Middle frontal gyrus (tissue), 1 donor: Measurements from ENCODE around the gene TNRC6B.

ENCODE experiments used
- DNase-seq: peaks from one replicate; pipeline ENCODE4 v3.0.0-alpha.2; 2015; ENCODE audit warnings: low spot score; ENCODE audit errors: extremely low spot score

TNRC6B gene

DNA sequence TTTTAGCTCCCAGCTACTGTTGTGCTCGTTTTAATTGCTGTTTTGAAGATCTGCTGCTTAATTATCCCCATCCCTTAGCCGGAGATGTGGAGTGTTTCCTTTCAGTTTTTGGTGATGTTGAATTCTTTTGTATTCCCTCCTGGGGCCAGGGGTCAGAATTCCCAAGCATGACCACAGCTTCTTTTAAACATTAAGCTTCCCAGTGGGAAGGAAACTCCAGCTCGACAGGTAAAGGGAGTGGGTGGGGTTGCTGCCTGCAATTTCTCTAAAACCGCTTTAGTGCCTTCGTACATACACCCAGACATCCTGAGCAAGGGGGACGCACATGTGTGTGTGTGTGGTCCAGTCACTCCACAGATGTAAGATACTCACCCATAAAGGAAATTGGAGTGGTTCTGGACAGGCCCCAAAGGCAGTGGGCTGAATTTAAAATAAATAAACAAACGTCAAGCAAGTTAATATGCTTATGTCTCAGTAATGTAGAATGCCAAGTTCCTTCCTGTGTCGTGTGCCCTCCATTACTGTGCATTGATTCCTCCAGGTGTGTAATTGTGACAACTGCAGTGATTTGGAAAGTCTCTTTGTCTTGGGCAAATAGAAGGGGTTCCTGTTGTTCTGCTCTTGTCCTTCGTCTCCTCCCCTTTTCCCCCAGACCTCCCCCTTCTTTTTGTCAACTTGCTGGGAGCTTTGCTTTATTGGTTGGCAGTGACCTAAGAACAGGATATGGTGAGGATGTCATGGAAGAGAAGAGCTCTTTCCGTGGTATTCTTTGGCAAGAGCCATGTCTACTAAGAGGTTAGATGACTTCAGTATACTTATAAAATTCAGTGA lies 149.4 kb downstream of the TNRC6B start:
- DNase-seq, result no peak

- DNase-seq, result no peak
Observed at GRCh38 chr22:40328546-40329456, 151.1 kb downstream of the TNRC6B start.

DNA sequence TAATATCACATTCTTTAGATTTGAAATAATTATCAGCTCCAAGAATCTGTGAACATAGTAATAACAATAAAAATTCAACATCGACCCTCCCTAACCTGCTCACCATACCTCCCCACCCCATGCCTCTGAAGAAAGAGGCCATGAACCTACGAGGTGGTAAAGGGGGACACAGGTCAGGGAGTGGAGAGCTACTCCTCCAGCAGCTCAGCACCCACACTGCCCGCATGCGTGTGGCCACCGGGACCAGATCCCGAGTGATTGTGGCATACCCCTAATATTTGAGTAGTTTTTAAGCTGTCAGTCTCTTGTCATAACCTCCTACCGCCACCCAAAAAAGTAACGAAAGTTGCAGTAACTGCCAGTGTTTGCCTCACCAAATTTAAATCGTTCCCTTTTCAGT lies 151.7 kb downstream of the TNRC6B start:
- no peak for DNase-seq

DNA sequence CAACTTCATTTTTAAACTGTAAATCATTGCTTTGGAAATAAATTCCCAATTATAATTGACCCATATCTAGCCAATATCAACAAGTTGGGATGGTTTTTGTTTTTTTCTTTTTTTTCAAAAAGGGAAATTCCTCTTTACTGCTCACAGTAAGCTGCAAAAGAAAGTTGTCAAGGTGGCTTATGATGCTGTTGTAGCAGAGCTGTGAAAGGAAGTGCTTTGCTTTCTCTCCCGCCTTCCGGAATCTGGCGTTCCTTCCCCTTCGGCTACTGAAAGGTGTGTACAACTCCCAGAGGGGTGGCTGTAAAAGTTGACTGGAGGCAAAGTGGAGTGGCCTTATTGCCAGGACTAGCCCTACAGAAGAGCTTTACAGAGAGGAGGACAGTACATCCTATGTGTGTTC lies 152.4 kb downstream of the TNRC6B start:
- DNase-seq, result no peak

DNA sequence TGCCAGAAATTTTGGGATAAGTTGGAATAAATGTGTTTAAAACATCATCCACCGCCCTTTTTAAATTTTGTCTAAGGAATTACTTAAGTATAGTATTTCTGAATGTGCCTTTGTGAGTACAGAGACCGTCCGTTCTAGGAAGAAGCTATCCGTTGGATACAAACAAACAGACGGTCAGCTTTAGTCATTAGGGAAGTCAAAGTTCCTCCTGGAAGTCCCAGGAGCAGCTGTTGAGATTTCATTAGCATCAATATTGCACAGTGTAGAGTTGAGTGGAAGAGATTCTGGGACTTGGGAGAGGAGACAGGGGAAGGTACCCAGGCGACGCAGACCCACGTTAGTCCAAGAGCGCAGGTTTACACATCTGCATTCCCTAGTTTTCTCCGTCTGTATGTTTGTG lies 152.9 kb downstream of the TNRC6B start:
- DNase-seq, result no peak

DNA sequence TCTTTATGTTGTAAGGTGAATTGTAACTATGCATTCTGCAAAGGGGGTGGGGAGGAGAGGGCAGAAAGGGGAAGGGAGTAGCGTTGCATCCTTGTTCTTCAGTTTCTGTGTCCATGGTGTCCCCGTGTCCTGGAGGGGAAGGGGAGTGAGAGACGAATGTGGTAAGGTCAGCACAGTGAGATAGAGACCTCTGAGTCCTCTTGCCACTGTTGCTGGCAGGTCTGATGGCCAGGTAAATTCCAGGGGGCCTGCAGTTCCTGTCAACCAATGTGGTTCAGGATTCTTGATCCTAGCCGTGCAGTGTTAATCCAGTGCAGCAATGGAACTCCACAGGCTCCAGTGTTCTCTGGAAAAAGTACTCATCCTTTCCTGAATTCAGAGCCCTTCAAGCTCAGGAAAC lies 154.0 kb downstream of the TNRC6B start:
- no peak for DNase-seq

DNA sequence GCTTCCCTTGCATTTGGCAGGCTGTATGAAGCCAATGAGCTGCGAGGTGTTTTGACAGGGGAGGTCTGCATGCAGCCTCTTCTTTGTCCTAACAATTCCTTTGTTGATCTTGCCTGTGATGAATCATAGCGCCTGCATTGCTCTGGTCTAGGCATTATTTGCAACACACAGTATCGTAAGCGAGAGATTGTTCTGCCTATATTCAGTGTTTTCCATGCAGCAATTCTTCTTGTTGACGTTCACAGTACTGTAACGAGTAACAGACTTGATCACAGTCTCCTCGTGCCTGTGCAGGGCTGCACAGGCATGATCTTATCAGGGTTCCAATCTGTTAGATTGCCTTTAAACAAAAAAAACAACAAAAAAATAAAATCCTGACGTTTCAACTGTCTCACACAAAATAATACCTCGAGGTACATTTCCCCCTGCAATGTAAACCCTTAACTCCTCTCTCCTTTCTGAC lies 154.6 kb downstream of the TNRC6B start:
- no peak for DNase-seq

GRCh38 chr22:40334060-40334459 lies 156.3 kb downstream of the TNRC6B start:
- no peak for DNase-seq

GRCh38 chr22:40334899-40335298 lies 157.2 kb downstream of the TNRC6B start:
- no peak for DNase-seq

DNA sequence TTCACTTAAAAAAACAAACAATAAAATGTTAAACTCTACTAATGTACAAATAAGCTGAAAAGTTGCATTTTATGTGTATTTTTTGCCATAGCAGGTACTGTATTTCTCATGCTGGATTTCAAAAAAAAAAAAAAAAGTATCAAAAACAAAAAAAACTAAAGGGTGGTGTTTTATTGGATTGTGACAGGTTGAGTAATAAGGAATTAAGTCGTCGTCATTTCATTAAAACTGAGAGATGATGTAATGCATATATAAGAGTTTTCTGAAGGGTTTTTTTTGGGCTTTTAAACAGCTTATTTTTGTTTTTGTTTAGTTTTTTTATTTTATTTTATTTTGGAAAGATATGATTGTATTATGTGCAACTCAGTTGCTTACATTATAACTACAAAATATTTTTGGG lies 157.6 kb downstream of the TNRC6B start:
- no peak for DNase-seq

- DNase-seq, result no peak
Observed at GRCh38 chr22:40340044-40340443, 162.3 kb downstream of the TNRC6B start.

DNA sequence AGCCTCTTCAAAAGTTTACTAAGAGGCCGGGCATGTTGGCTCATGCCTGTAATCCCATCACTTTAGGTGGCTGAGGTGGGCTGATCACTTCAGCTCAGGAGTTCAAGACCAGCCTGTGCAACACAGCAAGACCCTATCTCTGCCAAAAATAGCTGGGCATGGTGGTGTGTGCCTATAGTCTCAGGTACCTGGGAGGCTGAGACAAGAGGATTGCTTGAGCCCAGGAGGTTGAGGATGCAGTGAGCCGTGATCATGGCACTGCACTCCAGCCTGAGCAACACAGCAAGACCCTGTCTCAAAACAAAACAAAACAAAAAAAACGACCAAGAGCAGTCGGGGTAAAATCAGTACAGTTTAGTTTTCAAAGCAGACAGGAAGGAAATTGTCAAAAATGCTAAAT lies 163.9 kb downstream of the TNRC6B start:
- no peak for DNase-seq

DNA sequence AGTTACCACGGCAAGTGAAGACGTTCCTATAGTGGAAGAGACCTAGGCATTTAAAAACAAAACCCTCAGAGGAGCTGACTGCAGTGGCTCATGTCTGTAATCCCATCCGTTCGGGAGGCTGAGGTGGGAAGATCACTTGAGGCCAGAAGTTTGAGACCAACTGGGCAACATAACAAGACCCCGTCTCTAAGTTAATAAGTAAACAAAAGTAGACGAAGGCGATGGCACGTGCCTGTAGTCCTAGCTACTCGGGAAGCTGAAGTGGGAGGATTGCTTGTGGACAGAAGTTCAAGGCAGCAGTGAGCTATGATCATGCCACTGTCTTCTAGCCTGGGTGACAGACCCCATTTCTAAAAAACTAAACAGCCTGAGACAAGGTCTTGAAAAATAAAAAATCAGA lies 164.8 kb downstream of the TNRC6B start:
- no peak for DNase-seq

- DNase-seq, result no peak
Observed at GRCh38 chr22:40345271-40345670, 167.5 kb downstream of the TNRC6B start.

DNA sequence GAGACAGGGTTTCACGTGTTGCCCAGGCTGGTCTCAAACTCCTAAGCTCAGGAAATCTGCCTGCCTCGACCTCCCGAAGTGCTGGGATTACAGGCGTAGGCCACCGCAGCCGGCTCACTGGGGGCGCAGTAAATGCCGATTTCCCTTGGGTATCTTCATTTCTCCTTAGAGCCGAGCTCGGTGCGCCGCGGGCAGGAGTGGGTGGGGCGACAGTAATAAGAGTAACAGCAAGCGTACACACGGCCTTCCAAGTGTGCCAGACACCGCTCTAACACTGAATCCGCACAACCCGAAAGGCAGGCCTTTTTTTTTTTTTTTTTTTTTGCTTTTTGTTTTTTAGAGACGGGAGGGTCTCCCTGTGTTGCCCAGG lies 168.1 kb downstream of the TNRC6B start:
- DNase-seq, result no peak

GRCh38 chr22:40346185-40347118 lies 168.7 kb downstream of the TNRC6B start, which contains the start of gene ADSL:
Gene ADSL, plus strand, starts transcription at chr22:40346500. Its CDS starts 59 bp downstream, at chr22:40346559.
- DNase-seq, result peak; percentile 81

- no peak for DNase-seq
Observed at GRCh38 chr22:40347300-40347699, 169.6 kb downstream of the TNRC6B start.

DNA sequence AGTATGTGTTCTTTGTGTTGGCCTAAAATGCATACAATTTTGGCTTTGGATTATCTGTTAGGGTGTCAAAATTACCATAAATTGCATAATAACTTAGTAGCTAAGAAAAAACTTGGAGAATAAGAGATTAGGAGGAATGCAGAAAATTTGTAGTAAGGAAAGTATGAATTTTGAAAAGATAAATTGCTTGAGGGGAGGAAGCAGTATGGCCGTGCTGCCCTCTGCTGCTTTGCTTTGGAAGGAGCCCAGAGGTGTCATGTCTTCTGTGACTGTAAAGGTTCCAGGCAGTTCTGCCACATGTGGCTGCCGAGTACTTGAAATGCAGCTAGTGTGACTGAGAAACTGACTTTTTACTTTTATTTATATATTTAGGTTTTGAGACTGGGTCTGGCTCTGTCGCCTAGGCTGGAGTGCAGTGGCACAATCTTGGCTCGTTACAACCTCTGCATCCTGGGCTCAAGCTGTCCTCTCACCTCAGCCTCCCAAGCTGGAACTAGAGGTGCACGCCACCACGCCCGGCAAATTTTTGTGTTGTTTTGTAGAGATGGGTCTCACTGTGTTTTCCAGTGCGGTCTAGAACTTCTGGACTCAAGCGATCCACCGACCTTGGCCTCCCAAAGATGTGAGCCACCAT lies 170.4 kb downstream of the TNRC6B start:
- DNase-seq, result no peak

GRCh38 chr22:40352763-40353162 lies 175.0 kb downstream of the TNRC6B start:
- DNase-seq, result no peak

GRCh38 chr22:40361100-40361499 lies 183.4 kb downstream of the TNRC6B start:
- no peak for DNase-seq

DNA sequence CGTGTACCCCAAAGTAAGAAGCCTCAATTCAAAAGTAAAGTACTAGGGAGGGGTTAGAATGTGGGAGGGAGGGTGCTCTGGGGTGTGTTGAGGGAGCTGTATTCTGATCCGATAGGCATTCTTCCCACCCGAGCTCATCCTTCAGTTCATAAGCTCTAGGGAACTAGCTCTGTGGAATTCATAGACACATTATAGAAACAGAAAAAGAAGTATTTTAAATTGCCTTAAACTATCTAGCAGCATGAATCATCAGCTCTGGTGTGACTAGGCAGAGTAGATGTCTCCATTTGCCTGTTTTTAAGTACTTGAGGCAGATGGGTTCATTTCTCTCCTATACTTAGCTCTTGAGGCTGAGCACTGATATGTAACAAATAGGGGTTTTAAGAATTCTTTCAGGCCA lies 185.3 kb downstream of the TNRC6B start:
- DNase-seq, result no peak
